ELF-1 (cell line): ENCODE results near the gene PRSS38.

Source experiments
- DNase-seq: peaks from one replicate; pipeline ENCODE4 v3.0.0-alpha.2; 2016; ENCODE audit warnings: low read depth, low spot score

The PRSS38 gene

GRCh38 chr1:227815468-227816409 is at the start of gene PRSS38:
Gene PRSS38, plus strand, starts transcription at chr1:227815675. Its CDS starts 42 bp downstream, at chr1:227815717.
- no peak for DNase-seq

GRCh38 chr1:227766015-227766634 is 49.4 kb upstream of the PRSS38 start:
- no peak for DNase-seq

GRCh38 chr1:227766653-227767277 is 48.7 kb upstream of the PRSS38 start:
- DNase-seq, result no peak

GRCh38 chr1:227767401-227768124 is 47.9 kb upstream of the PRSS38 start:
- no peak for DNase-seq

- DNase-seq, result no peak
Observed at GRCh38 chr1:227768125-227768439, 47.4 kb upstream of the PRSS38 start.

GRCh38 chr1:227768640-227769039 is 46.8 kb upstream of the PRSS38 start:
- no peak for DNase-seq

- DNase-seq, result no peak
Observed at GRCh38 chr1:227769047-227769935, 46.2 kb upstream of the PRSS38 start.

- no peak for DNase-seq
Observed at GRCh38 chr1:227769936-227770494, 45.5 kb upstream of the PRSS38 start.

- DNase-seq, result no peak
Observed at GRCh38 chr1:227770812-227771211, 44.7 kb upstream of the PRSS38 start.

GRCh38 chr1:227771326-227771725 is 44.1 kb upstream of the PRSS38 start:
- DNase-seq, result no peak

- DNase-seq, result no peak
Observed at GRCh38 chr1:227771771-227772170, 43.7 kb upstream of the PRSS38 start.

GRCh38 chr1:227773558-227773957 is 41.9 kb upstream of the PRSS38 start:
- no peak for DNase-seq

GRCh38 chr1:227774051-227774731 is 41.3 kb upstream of the PRSS38 start:
- no peak for DNase-seq

- no peak for DNase-seq
Observed at GRCh38 chr1:227774821-227775661, 40.4 kb upstream of the PRSS38 start.

- DNase-seq, result no peak
Observed at GRCh38 chr1:227775841-227776240, 39.6 kb upstream of the PRSS38 start.

GRCh38 chr1:227776331-227776771 is 39.1 kb upstream of the PRSS38 start:
- peak; percentile 70 for DNase-seq

- DNase-seq, result no peak
Observed at GRCh38 chr1:227777156-227777555, 38.3 kb upstream of the PRSS38 start.

- no peak for DNase-seq
Observed at GRCh38 chr1:227777646-227778045, 37.8 kb upstream of the PRSS38 start.

- no peak for DNase-seq
Observed at GRCh38 chr1:227778401-227778947, 37.0 kb upstream of the PRSS38 start.
